ENCODE data around the gene DPH1.

The DPH1 gene

GRCh38 chr17:2041561-2042389 is 11.8 kb downstream of the DPH1 start, which contains the start of gene OVCA2:
OVCA2 (plus strand) TSS chr17:2042022; CDS start chr17:2042048, 26 bp downstream.
- in situ Hi-C loops (cut with MboI; ENCODE audit: low sequenced_read_pairs, unreplicated experiment), result loop anchor here (25.0 kb wide), 1 partner anchor 329 kb away; the partner anchor contains the start of genes TLCD2 and WDR81
- TF ChIP-seq CTCF (IDR thresholded peaks at IDR 0.05; ENCODE audit: borderline replicate concordance, control extremely low read depth, extremely low read depth, insufficient read depth, missing control alignments), result peak; percentile 74
- peak; percentile 99 for DNase-seq (ENCODE audit: low spot score)

- DNase-seq (ENCODE audit: low spot score), result no peak
- TF ChIP-seq CTCF (IDR thresholded peaks at IDR 0.05; ENCODE audit: borderline replicate concordance, control extremely low read depth, extremely low read depth, insufficient read depth, missing control alignments), result no peak
- in situ Hi-C loops (cut with MboI; ENCODE audit: low sequenced_read_pairs, unreplicated experiment), result loop anchor here (25.0 kb wide), 1 partner anchor 330 kb away; the partner anchor contains the start of genes TLCD2 and WDR81
These were observed 12.5 kb downstream of the DPH1 start for GRCh38 chr17:2042390-2042847.

GRCh38 chr17:2042933-2043332 is 13.0 kb downstream of the DPH1 start:
- TF ChIP-seq CTCF (IDR thresholded peaks at IDR 0.05; ENCODE audit: borderline replicate concordance, control extremely low read depth, extremely low read depth, insufficient read depth, missing control alignments), result no peak
- DNase-seq (ENCODE audit: low spot score), result no peak
- in situ Hi-C loops (cut with MboI; ENCODE audit: low sequenced_read_pairs, unreplicated experiment), result loop anchor here (25.0 kb wide), 1 partner anchor 331 kb away; the partner anchor contains the start of genes TLCD2 and WDR81

- in situ Hi-C loops (cut with MboI; ENCODE audit: low sequenced_read_pairs, unreplicated experiment), result loop anchor here (25.0 kb wide), 1 partner anchor 331 kb away; the partner anchor contains the start of genes TLCD2 and WDR81
- no peak for DNase-seq (ENCODE audit: low spot score)
These were observed 13.8 kb downstream of the DPH1 start for GRCh38 chr17:2043785-2044184.

GRCh38 chr17:2044263-2044894 is 14.4 kb downstream of the DPH1 start:
- no peak for TF ChIP-seq CTCF (IDR thresholded peaks at IDR 0.05; ENCODE audit: borderline replicate concordance, control extremely low read depth, extremely low read depth, insufficient read depth, missing control alignments)
- in situ Hi-C loops (cut with MboI; ENCODE audit: low sequenced_read_pairs, unreplicated experiment), result loop anchor here (25.0 kb wide), 1 partner anchor 332 kb away; the partner anchor contains the start of genes TLCD2 and WDR81
- no peak for DNase-seq (ENCODE audit: low spot score)

More at GRCh38 chr17:2043785-2044184, 13.8 kb downstream of the DPH1 start:
- no peak for TF ChIP-seq CTCF (IDR thresholded peaks at IDR 0.05; ENCODE audit: borderline replicate concordance, control extremely low read depth, extremely low read depth, insufficient read depth, missing control alignments)

- DNase-seq (ENCODE audit: low spot score), result no peak
- in situ Hi-C loops (cut with MboI; ENCODE audit: low sequenced_read_pairs, unreplicated experiment), result loop anchor here (25.0 kb wide), 1 partner anchor 335 kb away; the partner anchor contains the start of genes TLCD2 and WDR81
- no peak for TF ChIP-seq CTCF (IDR thresholded peaks at IDR 0.05; ENCODE audit: borderline replicate concordance, control extremely low read depth, extremely low read depth, insufficient read depth, missing control alignments)
These were observed 17.6 kb downstream of the DPH1 start for GRCh38 chr17:2047590-2047989.

All from GM13976 (cell line).